ENCODE measurements around the gene SLC38A7. TPM values are rescaled to one million over a fixed set of nuclear protein-coding genes. Genes with fewer than 3 reads are reported as not detected.
A peak's percentile ranks its signal among the peaks of the same experiment; 100 is the strongest.
"Not testable (repeated sequence)": the region's sequence is repeated elsewhere in the genome, so short reads cannot be mapped to it uniquely, and the experiment has no call there.

The SLC38A7 gene
- total and polyA plus RNA-seq, 2 experiments from 2014 or later, result 16.1 to 19.2 TPM

- no peak for DNase-seq
- no peak for TF ChIP-seq EZH2phosphoT487 (IDR thresholded peaks at IDR 0.05; ENCODE audit: insufficient read depth, low read depth)
- no peak overlapping the region for H3K27ac ChIP-seq
- H2AFZ ChIP-seq, result no peak overlapping the region
- in situ Hi-C loops (cut with MboI), result loop anchor here (25.0 kb wide), 1 partner anchor 334 kb away; no protein-coding TSS in a partner anchor
- no peak overlapping the region for H3K9ac ChIP-seq
- no peaks in the 10 kb centered on the region for H3K9me2 ChIP-seq (ENCODE audit: insufficient read depth)
- no peak overlapping the region for H3K4me3 ChIP-seq
- no peaks in the 10 kb centered on the region for H4K20me1 ChIP-seq (ENCODE audit: insufficient read depth)
- no peaks in the 10 kb centered on the region for H3K79me2 ChIP-seq (ENCODE audit: insufficient read depth)
- H3K4me1 ChIP-seq (ENCODE audit: insufficient read depth), result no peaks in the 10 kb centered on the region
- WGBS, 2 experiments (ENCODE audit: low coverage in 1 of 2, low lambda C conversion rate in 2 of 2, missing lambda C conversion rate in 2 of 2), result 86 to 93% methylated on average over 11 to 18 of the region's 18 CpGs
- no peak overlapping the region for H3K4me2 ChIP-seq (ENCODE audit: unreplicated experiment)
- H3K27me3 ChIP-seq (replicated peaks; ENCODE audit: insufficient read depth), result no peaks in the 10 kb centered on the region
- no peaks in the 10 kb centered on the region for H3K9me3 ChIP-seq (ENCODE audit: low read depth)
- H3F3A ChIP-seq (ENCODE audit: insufficient read depth), result no peaks in the 10 kb centered on the region
- no peaks in the 10 kb centered on the region for H3K36me3 ChIP-seq (ENCODE audit: low read depth)
Measured at GRCh38 chr16:58670946-58671583, 13.5 kb downstream of the SLC38A7 start.

DNA sequence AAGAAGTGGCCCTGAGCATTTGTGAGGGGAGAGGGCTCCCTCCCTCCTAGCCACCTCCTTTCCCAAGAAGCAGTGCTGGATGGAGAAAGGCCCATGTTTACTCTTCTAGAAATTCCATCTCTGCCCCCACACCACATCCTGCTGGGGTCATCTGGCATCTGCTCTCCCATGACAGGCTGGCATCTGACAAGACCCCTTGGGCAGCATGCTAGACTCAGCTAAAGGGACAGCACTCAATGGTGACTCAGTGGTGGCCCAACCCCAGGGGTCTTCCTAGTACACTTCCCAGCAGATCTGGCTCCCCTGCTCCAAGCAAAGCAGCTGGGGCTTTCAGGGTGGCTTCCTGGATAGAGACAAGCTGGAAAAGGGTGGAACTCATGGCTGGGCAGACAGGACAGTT is 14.4 kb downstream of the SLC38A7 start:
- in situ Hi-C loops (cut with MboI), result loop anchor here (25.0 kb wide), 1 partner anchor 333 kb away; no protein-coding TSS in a partner anchor
- no peaks in the 10 kb centered on the region for H3K79me2 ChIP-seq (ENCODE audit: insufficient read depth)
- H2AFZ ChIP-seq, result no peak overlapping the region
- H3K9ac ChIP-seq, result no peak overlapping the region
- no peaks in the 10 kb centered on the region for H3K27me3 ChIP-seq (replicated peaks; ENCODE audit: insufficient read depth)
- no peak overlapping the region for H3K4me2 ChIP-seq (ENCODE audit: unreplicated experiment)
- H3K27ac ChIP-seq, result no peak overlapping the region
- no peaks in the 10 kb centered on the region for H3F3A ChIP-seq (ENCODE audit: insufficient read depth)
- H3K9me3 ChIP-seq (ENCODE audit: low read depth), result no peaks in the 10 kb centered on the region
- no peaks in the 10 kb centered on the region for H3K36me3 ChIP-seq (ENCODE audit: low read depth)
- H3K4me3 ChIP-seq, result no peak overlapping the region
- TF ChIP-seq EZH2 (IDR thresholded peaks at IDR 0.05; ENCODE audit: insufficient read depth, poor library complexity, severe bottlenecking), result no peak
- TF ChIP-seq EZH2phosphoT487 (IDR thresholded peaks at IDR 0.05; ENCODE audit: insufficient read depth, low read depth), result no peak
- no peak for DNase-seq
- no peaks in the 10 kb centered on the region for H3K9me2 ChIP-seq (ENCODE audit: insufficient read depth)
- no peaks in the 10 kb centered on the region for H4K20me1 ChIP-seq (ENCODE audit: insufficient read depth)
- H3K4me1 ChIP-seq (ENCODE audit: insufficient read depth), result no peaks in the 10 kb centered on the region

GRCh38 chr16:58665200-58665599 is 19.4 kb downstream of the SLC38A7 start:
- in situ Hi-C loops (cut with MboI), result loop anchor here (25.0 kb wide), 1 partner anchor 328 kb away; no protein-coding TSS in a partner anchor
- no peak overlapping the region for H2AFZ ChIP-seq
- 74 to 75% methylated on average over 8 of the region's 8 CpGs for WGBS, 2 experiments (ENCODE audit: low coverage in 1 of 2, low lambda C conversion rate in 2 of 2, missing lambda C conversion rate in 2 of 2)

GRCh38 chr16:58661199-58661830 is 23.3 kb downstream of the SLC38A7 start:
- no peaks in the 10 kb centered on the region for H3K79me2 ChIP-seq (ENCODE audit: insufficient read depth)
- peaks cover 4% of the 10 kb centered on the region; the same call in 1 of the 2 replicates for H3K4me1 ChIP-seq (ENCODE audit: insufficient read depth)
- no peak overlapping the region for H2AFZ ChIP-seq
- H3K27ac ChIP-seq, result no peak overlapping the region
- H3K4me3 ChIP-seq, result no peak overlapping the region
- no peaks in the 10 kb centered on the region for H3K27me3 ChIP-seq (replicated peaks; ENCODE audit: insufficient read depth)
- no peaks in the 10 kb centered on the region for H4K20me1 ChIP-seq (ENCODE audit: insufficient read depth)
- no peaks in the 10 kb centered on the region for H3F3A ChIP-seq (ENCODE audit: insufficient read depth)
- peak; percentile 95 for DNase-seq
- no peaks in the 10 kb centered on the region for H3K9me3 ChIP-seq (ENCODE audit: low read depth)
- peak overlapping the region; percentile 8 for H3K4me2 ChIP-seq (ENCODE audit: unreplicated experiment)
- no peak for TF ChIP-seq EZH2phosphoT487 (IDR thresholded peaks at IDR 0.05; ENCODE audit: insufficient read depth, low read depth)
- TF ChIP-seq EZH2 (IDR thresholded peaks at IDR 0.05; ENCODE audit: insufficient read depth, poor library complexity, severe bottlenecking), result no peak
- in situ Hi-C loops (cut with MboI), result loop anchor here (25.0 kb wide), 1 partner anchor 324 kb away; no protein-coding TSS in a partner anchor
- 29 to 36% methylated on average over 12 of the region's 12 CpGs for WGBS, 2 experiments (ENCODE audit: low coverage in 1 of 2, low lambda C conversion rate in 2 of 2, missing lambda C conversion rate in 2 of 2)
- no peak overlapping the region for H3K9ac ChIP-seq
- no peaks in the 10 kb centered on the region for H3K9me2 ChIP-seq (ENCODE audit: insufficient read depth)
- no peaks in the 10 kb centered on the region for H3K36me3 ChIP-seq (ENCODE audit: low read depth)

More at GRCh38 chr16:58665200-58665599, 19.4 kb downstream of the SLC38A7 start:
- H3K27me3 ChIP-seq (replicated peaks; ENCODE audit: insufficient read depth), result no peaks in the 10 kb centered on the region
- H3K4me2 ChIP-seq (ENCODE audit: unreplicated experiment), result no peak overlapping the region
- H3K27ac ChIP-seq, result no peak overlapping the region
- no peaks in the 10 kb centered on the region for H3F3A ChIP-seq (ENCODE audit: insufficient read depth)
- H3K36me3 ChIP-seq (ENCODE audit: low read depth), result no peaks in the 10 kb centered on the region
- no peaks in the 10 kb centered on the region for H3K9me2 ChIP-seq (ENCODE audit: insufficient read depth)
- no peak overlapping the region for H3K4me3 ChIP-seq
- DNase-seq, result no peak
- TF ChIP-seq EZH2 (IDR thresholded peaks at IDR 0.05; ENCODE audit: insufficient read depth, poor library complexity, severe bottlenecking) (no peak), EZH2phosphoT487 (IDR thresholded peaks at IDR 0.05; ENCODE audit: insufficient read depth, low read depth) (no peak)
- H3K9me3 ChIP-seq (ENCODE audit: low read depth), result no peaks in the 10 kb centered on the region
- H3K9ac ChIP-seq, result no peak overlapping the region
- no peaks in the 10 kb centered on the region for H3K79me2 ChIP-seq (ENCODE audit: insufficient read depth)
- H4K20me1 ChIP-seq (ENCODE audit: insufficient read depth), result no peaks in the 10 kb centered on the region
- peaks cover 4% of the 10 kb centered on the region; the same call in 1 of the 2 replicates for H3K4me1 ChIP-seq (ENCODE audit: insufficient read depth)

- not testable (repeated sequence) for H3K9me2 ChIP-seq (ENCODE audit: insufficient read depth); H3K4me1 ChIP-seq (ENCODE audit: insufficient read depth); H3K9ac ChIP-seq; H3K27ac ChIP-seq; H3K36me3 ChIP-seq (ENCODE audit: low read depth); H3K79me2 ChIP-seq (ENCODE audit: insufficient read depth); H4K20me1 ChIP-seq (ENCODE audit: insufficient read depth); H3F3A ChIP-seq (ENCODE audit: insufficient read depth); H3K9me3 ChIP-seq (ENCODE audit: low read depth); DNase-seq; H2AFZ ChIP-seq; H3K4me3 ChIP-seq; H3K4me2 ChIP-seq (ENCODE audit: unreplicated experiment); H3K27me3 ChIP-seq (replicated peaks; ENCODE audit: insufficient read depth)
- WGBS, 2 experiments (ENCODE audit: low coverage in 1 of 2, low lambda C conversion rate in 2 of 2, missing lambda C conversion rate in 2 of 2), result 70 to 73% methylated on average over 11 of the region's 11 CpGs
- in situ Hi-C loops (cut with MboI), result loop anchor here (25.0 kb wide), 1 partner anchor 323 kb away; no protein-coding TSS in a partner anchor
Measured at GRCh38 chr16:58659911-58660310, 24.7 kb downstream of the SLC38A7 start.
